ENCODE data around the gene EEFSEC.

EEFSEC gene

DNA sequence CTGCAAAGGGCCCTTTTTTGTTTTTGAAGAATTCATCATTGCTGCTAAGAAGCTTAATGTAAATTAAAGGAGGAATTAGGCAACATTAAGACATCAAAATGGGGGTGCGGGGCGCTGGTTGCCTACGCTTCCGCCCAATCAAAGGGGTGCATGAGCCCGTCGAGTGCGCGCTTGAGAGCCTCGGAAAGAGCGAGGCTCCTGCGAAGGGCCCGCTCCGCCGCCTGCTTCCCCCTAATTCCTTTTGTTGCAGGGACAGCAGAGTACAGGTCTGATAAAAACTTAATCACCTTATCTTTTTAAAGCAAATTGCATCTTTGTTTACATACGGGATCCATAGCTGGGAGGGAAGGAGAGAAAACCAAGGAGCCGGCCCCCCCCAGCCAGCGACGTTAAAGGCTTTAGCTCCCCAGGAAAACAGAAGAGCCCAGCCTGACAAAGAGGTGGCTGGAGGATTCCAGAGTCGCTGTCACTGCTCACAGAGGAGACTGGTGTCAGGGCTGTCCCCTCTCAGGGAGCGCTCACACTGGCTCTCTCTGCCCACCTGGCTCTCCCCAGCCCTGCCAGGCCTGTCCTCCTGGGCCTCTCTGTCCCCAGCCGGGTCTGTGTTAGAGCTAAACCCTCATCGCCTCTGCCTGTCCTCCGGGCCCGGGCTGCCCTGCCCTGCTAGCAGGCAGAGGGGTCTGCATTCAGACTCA lies 246.1 kb downstream of the EEFSEC start:
- no peak for TF ChIP-seq CTCF (IDR thresholded peaks at IDR 0.05; ENCODE audit: extremely low read depth, missing control alignments)
- no peak for DNase-seq (ENCODE audit: low spot score)

DNA sequence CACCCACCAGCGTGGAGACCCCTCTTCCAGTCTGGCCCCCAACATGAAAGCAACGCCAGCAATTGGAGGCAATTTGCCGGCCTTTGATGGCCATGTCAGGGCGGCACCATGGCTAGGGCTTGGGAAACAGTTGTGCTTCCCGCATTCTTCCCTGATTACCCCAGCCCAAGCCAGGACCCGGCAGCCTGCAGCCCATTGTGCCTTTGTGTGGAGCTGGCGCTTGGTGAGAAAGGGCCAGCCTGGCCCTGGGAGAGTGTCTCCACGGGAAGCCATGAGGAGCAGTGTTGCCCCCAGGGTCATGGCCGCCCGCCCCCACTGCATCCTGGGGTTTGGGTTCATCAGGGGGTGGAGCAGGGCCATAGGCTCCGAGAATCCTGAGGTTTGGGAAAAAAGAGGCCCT lies 247.4 kb downstream of the EEFSEC start:
- TF ChIP-seq CTCF (IDR thresholded peaks at IDR 0.05; ENCODE audit: extremely low read depth, missing control alignments): no peak

DNA sequence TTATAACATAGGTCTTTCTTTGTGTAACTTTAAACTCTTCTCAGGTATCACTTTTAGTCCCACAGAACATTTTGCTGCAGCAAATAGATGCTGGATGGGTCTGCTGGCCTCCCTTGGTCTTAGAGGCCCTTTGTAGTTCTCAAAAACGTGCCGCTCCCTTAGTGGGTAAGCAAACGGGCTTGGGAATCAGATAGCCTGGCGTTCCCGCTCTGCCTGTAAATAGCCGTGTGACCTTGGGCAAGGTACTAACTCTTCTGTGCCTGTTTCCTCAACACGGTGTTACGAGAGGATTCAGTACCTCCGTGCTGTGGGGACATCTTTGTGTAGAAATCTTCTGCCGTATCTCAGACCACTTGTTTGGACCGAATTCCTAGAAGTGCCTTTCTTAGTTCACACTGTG lies 249.0 kb downstream of the EEFSEC start:
- no peak for DNase-seq (ENCODE audit: low spot score)
- TF ChIP-seq CTCF (IDR thresholded peaks at IDR 0.05; ENCODE audit: extremely low read depth, missing control alignments): no peak

More for the DNA sequence above, 247.4 kb downstream of the EEFSEC start:
- DNase-seq (ENCODE audit: low spot score): no peak

GRCh38 chr3:128402998-128403397 lies 249.7 kb downstream of the EEFSEC start:
- no peak for TF ChIP-seq CTCF (IDR thresholded peaks at IDR 0.05; ENCODE audit: extremely low read depth, missing control alignments)
- DNase-seq (ENCODE audit: low spot score): no peak

- no peak for TF ChIP-seq CTCF (IDR thresholded peaks at IDR 0.05; ENCODE audit: extremely low read depth, missing control alignments)
- DNase-seq (ENCODE audit: low spot score): no peak
Measured at GRCh38 chr3:128404276-128405068, 251.2 kb downstream of the EEFSEC start.

DNA sequence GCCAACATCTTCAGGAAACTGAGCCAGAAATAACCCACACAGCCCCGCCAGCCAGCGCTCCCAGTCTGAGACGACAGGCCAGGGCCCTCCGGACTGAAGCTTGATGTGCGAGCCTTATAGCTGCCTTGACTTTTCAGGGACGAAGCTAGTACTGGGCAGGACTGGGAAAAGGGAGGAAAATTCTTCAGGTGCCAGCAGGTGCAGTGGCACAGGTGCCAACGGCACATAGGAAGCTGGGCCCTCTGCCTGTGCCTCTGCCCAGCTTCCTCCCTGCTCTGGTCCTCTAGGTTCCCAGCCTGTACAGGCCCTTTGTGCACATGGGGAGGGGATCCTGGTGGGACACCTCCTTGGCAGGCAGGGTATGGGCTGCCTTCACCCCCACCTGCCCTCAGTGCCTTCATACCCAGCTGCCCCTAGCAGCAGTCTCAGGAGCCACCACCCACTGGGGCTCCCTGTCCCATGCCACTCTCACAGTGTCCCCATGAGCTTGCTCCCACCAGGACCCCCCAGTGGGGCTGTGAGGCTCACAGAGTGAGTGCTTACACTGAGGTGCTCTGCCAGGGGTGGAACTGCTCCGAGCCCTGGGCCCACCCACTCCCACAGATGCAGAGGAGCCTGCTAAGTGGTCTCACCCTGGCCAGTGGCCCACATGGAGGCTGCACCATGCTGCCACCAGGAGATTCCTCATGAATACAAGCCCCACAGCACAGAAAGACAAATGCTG lies 252.4 kb downstream of the EEFSEC start:
- DNase-seq (ENCODE audit: low spot score): no peak
- TF ChIP-seq CTCF (IDR thresholded peaks at IDR 0.05; ENCODE audit: extremely low read depth, missing control alignments): no peak

DNA sequence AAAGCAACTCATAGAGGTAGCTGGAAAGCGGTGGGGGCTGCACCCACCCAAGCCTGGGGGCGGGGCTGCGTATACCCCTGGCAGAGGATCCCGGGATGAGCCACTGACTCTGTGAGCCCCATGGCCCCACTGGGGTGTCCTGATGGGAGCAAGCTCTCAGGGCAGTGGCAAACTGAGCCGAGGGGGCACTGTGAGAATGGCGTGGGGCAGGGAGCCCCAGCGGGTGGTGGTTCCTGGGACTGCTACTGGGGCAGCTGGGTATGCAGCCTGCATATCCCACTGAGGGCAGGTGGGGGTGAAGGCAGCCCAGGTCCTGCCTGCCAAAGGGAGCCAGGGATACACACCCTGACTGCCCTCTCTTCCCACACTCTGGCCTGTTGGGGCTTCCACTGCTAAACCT lies 254.0 kb downstream of the EEFSEC start:
- DNase-seq (ENCODE audit: low spot score): no peak
- no peak for TF ChIP-seq CTCF (IDR thresholded peaks at IDR 0.05; ENCODE audit: extremely low read depth, missing control alignments)

Measured in GM20000 (cell line).